Endothelial cell (in vitro differentiated cells): ENCODE measurements around the gene RPRM. TPM values are rescaled to one million over a fixed set of nuclear protein-coding genes. Genes with fewer than 3 reads are reported as not detected.

ENCODE experiments used
- DNase-seq: peaks from one replicate; pipeline ENCODE4 v3.0.0; 2021; ENCODE audit warnings: low spot score
- H3K27ac Mint-ChIP-seq: one replicate; pipeline ENCODE4 v1.8.0; 2021; ENCODE audit warnings: mixed read lengths, inconsistent platforms; ENCODE audit not compliant: unreplicated experiment
- H3K27me3 Mint-ChIP-seq: one replicate; pipeline ENCODE4 v1.8.0; 2021; ENCODE audit warnings: mild to moderate bottlenecking, moderate library complexity, mixed read lengths, inconsistent platforms; ENCODE audit not compliant: unreplicated experiment
- H3K36me3 Mint-ChIP-seq: one replicate; pipeline ENCODE4 v1.8.0; 2021; ENCODE audit warnings: mild to moderate bottlenecking, low read depth, mixed read lengths, inconsistent platforms; ENCODE audit not compliant: unreplicated experiment
- H3K4me1 Mint-ChIP-seq: one replicate; pipeline ENCODE4 v1.8.0; 2021; ENCODE audit warnings: mild to moderate bottlenecking, mixed read lengths, inconsistent platforms; ENCODE audit not compliant: unreplicated experiment
- H3K4me3 Mint-ChIP-seq: one replicate; pipeline ENCODE4 v1.8.0; 2021; ENCODE audit warnings: mild to moderate bottlenecking, mixed read lengths, inconsistent platforms; ENCODE audit not compliant: unreplicated experiment
- H3K9me3 Mint-ChIP-seq: one replicate; pipeline ENCODE4 v1.8.0; 2021; ENCODE audit warnings: mixed read lengths, inconsistent platforms; ENCODE audit not compliant: unreplicated experiment
- CTCF ChIP-seq: fragments of 200-600 bp; sonication (generic); IDR thresholded peaks from one replicate; pipeline ENCODE4 v1.5.0; 2021; ENCODE audit warnings: antibody characterized with exemption; ENCODE audit not compliant: unreplicated experiment
- total RNA-seq: library from RNA; stranded (reverse); fragmentation: NEBNext Ultra II Directional; extraction: Animal tissue kit (Norgen Biotek cat#: 25700); gene quantifications from one replicate; pipeline ENCODE4 v1.2.1, GENCODE V29; 2021; ENCODE audit not compliant: unreplicated experiment

The RPRM gene
- total RNA-seq, 1 donor from 2014 or later: 6.4 TPM

- DNase-seq: no peak
- TF ChIP-seq CTCF: no peak
- Mint-ChIP-seq H3K36me3 (no peaks in the 10 kb centered on the region), H3K4me3 (peak overlapping the region; percentile 93), H3K27me3 (peaks cover 3% of the 10 kb centered on the region), H3K27ac (no peak overlapping the region), H3K4me1 (peaks cover 35% of the 10 kb centered on the region), H3K9me3 (no peaks in the 10 kb centered on the region)
Measured at GRCh38 chr2:153476491-153476815, 2.1 kb downstream of the RPRM start.

GRCh38 chr2:153474876-153475435 lies 3.6 kb downstream of the RPRM start:
- Mint-ChIP-seq H3K9me3 (no peaks in the 10 kb centered on the region), H3K4me1 (peaks cover 28% of the 10 kb centered on the region), H3K27ac (no peak overlapping the region), H3K4me3 (no peak overlapping the region), H3K27me3 (peaks cover 3% of the 10 kb centered on the region), H3K36me3 (no peaks in the 10 kb centered on the region)
- DNase-seq: no peak
- TF ChIP-seq CTCF: no peak

GRCh38 chr2:153474407-153474806 lies 4.2 kb downstream of the RPRM start:
- H3K36me3 Mint-ChIP-seq: no peaks in the 10 kb centered on the region
- no peak overlapping the region for H3K4me3 Mint-ChIP-seq
- H3K27me3 Mint-ChIP-seq: peaks cover 3% of the 10 kb centered on the region
- no peak for DNase-seq
- H3K9me3 Mint-ChIP-seq: no peaks in the 10 kb centered on the region
- no peak overlapping the region for H3K27ac Mint-ChIP-seq
- TF ChIP-seq CTCF: no peak
- H3K4me1 Mint-ChIP-seq: peaks cover 23% of the 10 kb centered on the region

GRCh38 chr2:153470867-153471266 lies 7.7 kb downstream of the RPRM start:
- Mint-ChIP-seq H3K4me3 (no peak overlapping the region), H3K4me1 (peaks cover 11% of the 10 kb centered on the region), H3K27ac (no peak overlapping the region), H3K9me3 (no peaks in the 10 kb centered on the region), H3K27me3 (no peaks in the 10 kb centered on the region), H3K36me3 (no peaks in the 10 kb centered on the region)
- no peak for TF ChIP-seq CTCF
- DNase-seq: no peak

- H3K4me3 Mint-ChIP-seq: no peak overlapping the region
- no peaks in the 10 kb centered on the region for H3K36me3 Mint-ChIP-seq
- H3K4me1 Mint-ChIP-seq: no peaks in the 10 kb centered on the region
- no peaks in the 10 kb centered on the region for H3K9me3 Mint-ChIP-seq
- TF ChIP-seq CTCF: no peak
- DNase-seq: no peak
- no peaks in the 10 kb centered on the region for H3K27me3 Mint-ChIP-seq
- H3K27ac Mint-ChIP-seq: no peak overlapping the region
Measured at GRCh38 chr2:153464395-153464794, 14.2 kb downstream of the RPRM start.
